Nucleus accumbens (tissue), 56 donors: ENCODE results near the gene ATP11A.

ENCODE experiments used
- DNase-seq, 56 donors: peaks; one replicate each; lab custom pipeline; 2025; lab: John Stamatoyannopoulos, UW

ATP11A gene

DNA sequence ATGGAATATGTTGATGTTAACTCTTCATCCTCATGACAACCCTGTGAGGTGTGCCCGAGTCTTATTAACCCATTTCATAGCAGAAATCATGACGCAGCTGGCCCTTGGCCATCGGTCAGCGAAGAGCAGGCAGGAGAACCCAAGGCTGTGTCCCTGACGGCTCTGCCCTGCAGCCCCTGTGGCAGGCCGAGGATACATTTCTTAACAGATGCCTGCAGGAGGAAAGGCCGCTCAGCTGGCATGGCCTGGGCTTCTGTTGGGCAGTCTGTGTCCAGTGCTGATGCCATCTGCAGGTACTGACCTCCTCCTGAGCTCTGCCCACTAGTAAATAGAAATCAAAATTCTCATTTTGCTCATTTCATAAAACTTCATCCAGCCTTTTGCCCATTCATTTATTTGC is 243.8 kb downstream of the ATP11A start:
- no peak for DNase-seq

- no peak for DNase-seq
Observed at GRCh38 chr13:112934078-112934477, 244.2 kb downstream of the ATP11A start.
